SW480 (cell line): ENCODE results near the gene DIDO1.

Experiments used
- DNase-seq: peaks from one replicate; pipeline ENCODE4 v3.0.0-alpha.2; 2016; ENCODE audit warnings: low spot score

Gene DIDO1

GRCh38 chr20:62951143-62951895 lies 25.0 kb upstream of the DIDO1 start:
- no peak for DNase-seq

GRCh38 chr20:62950741-62951140 lies 24.4 kb upstream of the DIDO1 start:
- DNase-seq: no peak

GRCh38 chr20:62949962-62950361 lies 23.7 kb upstream of the DIDO1 start:
- DNase-seq: no peak

GRCh38 chr20:62949153-62949821 lies 23.0 kb upstream of the DIDO1 start:
- DNase-seq: no peak

- DNase-seq: no peak
These were observed 21.4 kb upstream of the DIDO1 start for GRCh38 chr20:62947532-62948300.

GRCh38 chr20:62946918-62947317 lies 20.6 kb upstream of the DIDO1 start:
- DNase-seq: no peak

GRCh38 chr20:62945771-62946339 lies 19.6 kb upstream of the DIDO1 start:
- DNase-seq: no peak

GRCh38 chr20:62944746-62945145 lies 18.4 kb upstream of the DIDO1 start:
- no peak for DNase-seq

- no peak for DNase-seq
These were observed 17.9 kb upstream of the DIDO1 start for GRCh38 chr20:62944184-62944583.

- DNase-seq: no peak
These were observed 17.1 kb upstream of the DIDO1 start for GRCh38 chr20:62943396-62943795.

GRCh38 chr20:62942456-62942855 lies 16.2 kb upstream of the DIDO1 start:
- no peak for DNase-seq

GRCh38 chr20:62941792-62942191 lies 15.5 kb upstream of the DIDO1 start:
- no peak for DNase-seq

- DNase-seq: no peak
These were observed 14.6 kb upstream of the DIDO1 start for GRCh38 chr20:62940875-62941274.

GRCh38 chr20:62938105-62938888 lies 12.0 kb upstream of the DIDO1 start, which contains the start of gene GID8:
Gene GID8, plus strand, starts transcription at chr20:62938147. Its CDS starts 3,356 bp downstream, at chr20:62941503.
- DNase-seq: peak; percentile 71

- peak; percentile 98 for DNase-seq
These were observed 11.2 kb upstream of the DIDO1 start for GRCh38 chr20:62937268-62938104.

GRCh38 chr20:62935968-62936585 lies 9.8 kb upstream of the DIDO1 start:
- no peak for DNase-seq

- DNase-seq: no peak
These were observed 9.1 kb upstream of the DIDO1 start for GRCh38 chr20:62935204-62935967.

- no peak for DNase-seq
These were observed 7.7 kb upstream of the DIDO1 start for GRCh38 chr20:62933966-62934365.

GRCh38 chr20:62931464-62931863 lies 5.2 kb upstream of the DIDO1 start:
- DNase-seq: no peak
